ENCODE results near the gene TEX19. TPM values are rescaled to one million over a fixed set of nuclear protein-coding genes. Genes with fewer than 3 reads are reported as not detected.

TEX19 gene
- total and polyA plus RNA-seq, 9 of the 15 experiments (the other 6 are each of a cell fraction or from before 2014, with no cell fraction given): 0.10 to 4.9 (median 1.9) TPM

GRCh38 chr17:82388922-82389283 is 29.9 kb downstream of the TEX19 start:
- DNase-seq (ENCODE audit: extremely low read depth in 1 of 4, low spot score in 3 of 4) (no peak), ATAC-seq (no peak), FAIRE-seq (no peak)
- TF ChIP-seq FOXJ2 (tag; IDR thresholded peaks at IDR 0.05): no peak
- TF ChIP-seq ZNF57 (CRISPR knock-in tag; IDR thresholded peaks at IDR 0.05): no peak
- TF ChIP-seq CEBPB (tag; IDR thresholded peaks at IDR 0.05): peak; percentile 68
- Histone ChIP-seq H3K79me2 (ENCODE audit: control insufficient read depth, insufficient read depth, low read length) (no peaks in the 10 kb centered on the region), H3K4me3 (no peak overlapping the region), H3K9ac (ENCODE audit: insufficient read depth in 1 of 2, low read depth in 2 of 2, low read length in 2 of 2) (peak overlapping the region in 1 of 2 experiments; percentile 56; a peak in 2 of 4 replicates), H3K36me3 (ENCODE audit: control insufficient read depth, insufficient read depth, low read length) (peaks cover 23% of the 10 kb centered on the region; the same call in 1 of the 3 replicates), H3K9me1 (ENCODE audit: control insufficient read depth, insufficient read depth, low read length) (no peaks in the 10 kb centered on the region), H3K27me3 (ENCODE audit: control insufficient read depth in 2 of 2, insufficient read depth in 2 of 2, low read length in 2 of 2) (peaks cover 0 to 7% of the 10 kb centered on the region in 2 experiments; a peak in 1 of 5 replicates), H3K4me2 (ENCODE audit: insufficient read depth, low read length) (no peak overlapping the region), H2AFZ (ENCODE audit: low read depth, low read length) (no peak overlapping the region), H3K4me1 (replicated peaks in 1 of 2; ENCODE audit: control insufficient read depth in 2 of 2, insufficient read depth in 2 of 2, low read length in 2 of 2) (peaks cover 0 to 59% of the 10 kb centered on the region in 2 experiments; a peak in 3 of 5 replicates), H3K9me3 (replicated peaks; ENCODE audit: control insufficient read depth, insufficient read depth, low read depth, low read length) (no peaks in the 10 kb centered on the region), H3K27ac (ENCODE audit: extremely low read depth, low read depth, low read length) (no peak overlapping the region), H4K20me1 (replicated peaks; ENCODE audit: control insufficient read depth, insufficient read depth, low read length) (no peaks in the 10 kb centered on the region)
- intact Hi-C loops (cut with micrococcal nuclease): no loop called here
- in situ Hi-C loops (cut with MboI): no loop called here
- ChIA-PET CTCF (ENCODE audit: low intra/inter-chr PET ratio) (interaction anchor here (0.8 kb wide), 1 partner anchor 37 kb away, joined by 3 read pairs; no protein-coding TSS in a partner anchor), POLR2A (interaction anchor here (0.6 kb wide), 1 partner anchor 29 kb away, joined by 4 read pairs; the partner anchor contains the start of gene HEXD)
- no TSS peak for BruUV-seq (replicated peaks)
- WGBS (ENCODE audit: insufficient coverage, low coverage, missing lambda C conversion rate): 77% methylated on average over 18 of the region's 21 CpGs

- POLR2A ChIA-PET: no interaction called here
- no peak for FAIRE-seq
- in situ Hi-C loops (cut with MboI): no loop called here
Measured at GRCh38 chr17:82389379-82389778, 30.3 kb downstream of the TEX19 start.

More at GRCh38 chr17:82389379-82389778, 30.3 kb downstream of the TEX19 start:
- Histone ChIP-seq H3K4me2 (ENCODE audit: insufficient read depth, low read length) (no peak overlapping the region), H3K36me3 (ENCODE audit: control insufficient read depth, insufficient read depth, low read length) (peaks cover 26% of the 10 kb centered on the region; the same call in 1 of the 3 replicates), H3K27me3 (ENCODE audit: control insufficient read depth in 2 of 2, insufficient read depth in 2 of 2, low read length in 2 of 2) (peaks cover 0 to 7% of the 10 kb centered on the region in 2 experiments; a peak in 1 of 5 replicates), H3K79me2 (ENCODE audit: control insufficient read depth, insufficient read depth, low read length) (no peaks in the 10 kb centered on the region), H3K4me3 (no peak overlapping the region), H3K9me1 (ENCODE audit: control insufficient read depth, insufficient read depth, low read length) (no peaks in the 10 kb centered on the region), H4K20me1 (replicated peaks; ENCODE audit: control insufficient read depth, insufficient read depth, low read length) (no peaks in the 10 kb centered on the region), H3K4me1 (replicated peaks in 1 of 2; ENCODE audit: control insufficient read depth in 2 of 2, insufficient read depth in 2 of 2, low read length in 2 of 2) (peaks cover 0 to 54% of the 10 kb centered on the region in 2 experiments; a peak in 3 of 5 replicates), H2AFZ (ENCODE audit: low read depth, low read length) (no peak overlapping the region), H3K27ac (ENCODE audit: extremely low read depth, low read depth, low read length) (no peak overlapping the region), H3K9me3 (replicated peaks; ENCODE audit: control insufficient read depth, insufficient read depth, low read depth, low read length) (no peaks in the 10 kb centered on the region), H3K9ac (ENCODE audit: insufficient read depth in 1 of 2, low read depth in 2 of 2, low read length in 2 of 2) (peak overlapping the region in 1 of 2 experiments; percentile 56; a peak in 1 of 4 replicates)
- WGBS (ENCODE audit: insufficient coverage, low coverage, missing lambda C conversion rate): 65% methylated on average over 10 of the region's 10 CpGs
- intact Hi-C loops (cut with micrococcal nuclease): no loop called here
- BruUV-seq (replicated peaks): no TSS peak
- no peak for ATAC-seq
- CTCF ChIA-PET (ENCODE audit: low intra/inter-chr PET ratio): no interaction called here
- TF ChIP-seq ZFPM2 (CRISPR knock-in tag; IDR thresholded peaks at IDR 0.05): no peak
- TF ChIP-seq ZBTB7A (IDR thresholded peaks at IDR 0.05; ENCODE audit: borderline replicate concordance, control insufficient read depth, low read depth, low read length): no peak
- TF ChIP-seq EWSR1 (IDR thresholded peaks at IDR 0.05; ENCODE audit: borderline replicate concordance, low read depth, partially characterized antibody): no peak
- no peak for TF ChIP-seq SMAD4 (CRISPR knock-in tag; conservative IDR thresholded peaks at IDR 0.05)
- no peak for TF ChIP-seq CCAR2 (IDR thresholded peaks at IDR 0.05; ENCODE audit: low read depth, low read length)
- TF ChIP-seq MYBL2 (IDR thresholded peaks at IDR 0.05; ENCODE audit: low read depth): no peak
- TF ChIP-seq MYBL2 (CRISPR knock-in tag; IDR thresholded peaks at IDR 0.05; ENCODE audit: borderline replicate concordance): no peak
- TF ChIP-seq TFAM (CRISPR knock-in tag; conservative IDR thresholded peaks at IDR 0.05): no peak
- TF ChIP-seq SMAD2 (IDR thresholded peaks at IDR 0.05; ENCODE audit: low read depth, low read length): no peak
- TF ChIP-seq ZC3H11A (IDR thresholded peaks at IDR 0.05; ENCODE audit: low read depth, low read length): no peak
- no peak for TF ChIP-seq CTCFL (IDR thresholded peaks at IDR 0.05; ENCODE audit: borderline replicate concordance, insufficient read depth, low read depth, low read length, poor library complexity, severe bottlenecking)
- TF ChIP-seq KLF6 (CRISPR knock-in tag; IDR thresholded peaks at IDR 0.05; ENCODE audit: borderline replicate concordance): no peak
- no peak for DNase-seq (ENCODE audit: extremely low read depth in 1 of 4, low spot score in 3 of 4)
